Measurements from ENCODE around the gene KRT84.
"Not testable (repeated sequence)": the region's sequence is repeated elsewhere in the genome, so short reads cannot be mapped to it uniquely, and the experiment has no call there.

Gene KRT84

GRCh38 chr12:52360106-52360662, 25.3 kb downstream of the KRT84 start:
- DNase-seq (ENCODE audit: low read depth), result no peak

- no peak for DNase-seq (ENCODE audit: low read depth)
Observed at GRCh38 chr12:52359621-52360061, 25.8 kb downstream of the KRT84 start.

DNA sequence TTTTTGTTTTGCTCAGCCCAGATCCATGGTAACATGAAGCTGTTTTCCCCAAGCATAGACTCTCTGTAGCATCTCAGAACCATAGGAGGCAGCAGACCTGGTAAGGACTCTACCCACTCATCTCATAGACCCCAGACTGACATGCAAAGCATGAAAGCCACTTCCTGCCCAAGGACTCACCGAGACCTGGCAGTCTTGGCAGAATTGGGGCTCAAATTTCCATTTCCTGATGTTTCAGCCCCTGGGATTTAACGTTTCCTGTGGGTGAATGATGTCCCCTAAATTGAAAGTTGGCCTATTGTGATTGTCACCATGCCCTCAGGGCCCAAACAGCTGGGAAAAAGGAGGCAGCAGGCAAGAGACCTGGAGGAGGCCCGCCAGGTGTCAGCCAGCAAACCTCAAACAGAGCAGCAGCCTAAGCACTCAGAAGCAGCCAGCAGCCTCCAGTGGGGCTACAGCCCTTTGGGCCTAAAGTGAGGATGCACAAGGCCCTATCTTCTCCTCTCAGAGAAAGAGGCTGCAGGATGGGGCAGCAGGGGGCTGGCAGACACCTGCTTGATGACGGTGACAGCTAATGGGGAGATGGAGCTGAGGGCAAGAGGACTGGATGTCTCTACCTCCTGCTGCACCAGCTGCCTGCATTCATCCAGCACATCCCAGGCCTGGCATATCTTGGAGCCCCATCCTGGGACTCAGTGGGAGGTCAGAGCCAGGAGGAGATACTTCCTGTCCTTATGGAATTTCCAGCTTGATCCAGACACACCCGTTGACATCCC, 26.7 kb downstream of the KRT84 start:
- no peak for DNase-seq (ENCODE audit: low read depth)

DNA sequence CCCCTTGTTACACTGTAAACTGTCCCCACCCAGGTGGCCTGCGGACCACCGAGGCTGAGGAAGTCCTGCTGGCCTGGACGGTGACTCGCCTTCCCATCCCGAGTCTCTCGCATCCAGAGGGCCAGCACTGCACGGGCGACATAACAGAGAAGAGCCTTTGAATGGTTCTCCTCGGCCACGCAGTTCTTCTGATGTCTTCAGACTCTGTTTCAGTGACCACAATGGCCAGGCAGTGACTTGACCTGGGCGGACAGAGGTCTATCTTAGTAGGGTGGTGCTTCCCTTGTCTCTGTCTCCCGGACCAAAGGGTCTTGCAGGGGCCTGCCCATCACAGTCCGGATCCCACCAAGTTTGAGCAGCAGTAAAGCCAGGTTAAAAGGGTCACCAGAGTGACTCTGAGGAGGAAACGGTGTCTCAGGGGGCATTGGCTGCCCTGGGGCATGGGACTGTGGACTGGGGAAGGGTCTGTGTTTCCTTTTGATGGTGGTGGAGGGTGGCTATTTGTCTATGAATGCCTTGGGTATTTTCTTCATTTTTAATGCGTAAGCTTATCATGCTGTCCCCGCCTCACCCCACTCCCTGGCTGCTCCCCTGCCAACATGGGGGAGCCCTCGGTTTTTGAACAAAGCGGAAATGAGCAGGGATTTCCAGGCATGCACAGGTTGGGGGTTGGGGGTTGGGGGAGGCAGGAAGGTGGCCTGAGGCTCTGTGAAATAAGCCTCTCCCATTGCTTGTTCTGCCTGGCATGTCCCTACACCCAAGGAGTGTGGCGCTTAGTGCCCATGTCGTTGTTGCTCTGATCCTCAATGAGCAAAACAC, 28.5 kb downstream of the KRT84 start:
- no peak for DNase-seq (ENCODE audit: low read depth)

GRCh38 chr12:52356031-52356761, 29.3 kb downstream of the KRT84 start:
- no peak for DNase-seq (ENCODE audit: low read depth)

DNA sequence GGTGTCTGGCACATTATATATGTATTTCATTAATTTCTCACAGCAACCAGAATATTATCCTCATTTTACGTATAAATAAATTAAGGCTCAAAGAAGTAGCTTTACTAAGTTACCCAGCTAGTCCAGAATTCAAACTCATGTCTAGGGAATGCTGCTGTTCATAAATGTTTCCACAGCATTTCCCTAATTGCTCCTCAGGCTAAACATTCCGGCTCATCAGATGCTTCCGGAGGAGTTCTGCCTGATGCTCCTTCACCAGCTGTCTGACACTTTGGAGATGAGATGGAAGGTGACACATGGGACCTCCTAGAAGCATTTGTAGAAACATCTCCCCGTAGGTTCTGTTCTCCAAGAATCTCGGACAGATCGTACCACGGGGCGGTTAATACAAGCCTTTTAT, 30.3 kb downstream of the KRT84 start:
- no peak for DNase-seq (ENCODE audit: low read depth)

GRCh38 chr12:52354200-52354599, 31.3 kb downstream of the KRT84 start:
- no peak for DNase-seq (ENCODE audit: low read depth)

DNA sequence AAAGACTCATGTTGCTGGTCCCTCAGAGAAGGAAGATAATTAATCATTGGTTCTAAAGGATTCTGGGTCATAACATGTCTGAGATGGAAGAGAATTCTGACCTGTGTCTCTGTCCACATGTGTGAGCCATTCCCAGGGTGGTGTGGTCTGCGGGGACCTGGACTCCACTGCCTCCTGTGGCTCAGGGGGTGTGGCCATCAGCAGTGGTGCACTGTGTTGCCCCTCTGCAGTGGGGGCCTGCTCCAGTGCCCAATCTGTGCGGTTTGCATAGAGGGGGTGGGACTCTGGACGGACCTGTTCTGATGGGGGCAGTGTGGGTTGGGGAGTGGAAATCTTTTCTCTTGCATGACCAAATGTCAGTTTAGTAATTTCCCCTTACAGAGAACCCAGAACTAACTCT, 31.7 kb downstream of the KRT84 start:
- no peak for DNase-seq (ENCODE audit: low read depth)

DNA sequence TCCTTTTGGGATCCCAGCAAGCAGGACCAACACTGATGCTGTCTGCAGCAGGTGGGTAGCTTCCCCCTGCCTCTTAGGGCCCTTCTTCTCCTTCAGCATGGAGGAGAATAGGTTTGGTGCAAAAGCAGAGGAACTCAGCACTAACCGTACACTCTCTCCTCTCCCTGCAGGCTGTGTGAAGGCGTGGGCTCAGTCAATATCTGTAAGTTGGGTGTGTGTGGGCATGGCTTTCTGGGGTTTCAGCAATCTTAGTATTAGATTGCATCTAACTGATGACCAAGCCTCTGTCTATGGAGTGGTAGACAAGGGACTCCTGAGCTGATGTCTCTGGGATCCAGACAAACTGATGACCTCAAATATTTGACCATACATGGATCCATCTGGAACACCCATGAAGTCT, 32.5 kb downstream of the KRT84 start:
- DNase-seq (ENCODE audit: low read depth), result no peak

- no peak for DNase-seq (ENCODE audit: low read depth)
Observed at GRCh38 chr12:52351196-52352059, 34.0 kb downstream of the KRT84 start.

DNA sequence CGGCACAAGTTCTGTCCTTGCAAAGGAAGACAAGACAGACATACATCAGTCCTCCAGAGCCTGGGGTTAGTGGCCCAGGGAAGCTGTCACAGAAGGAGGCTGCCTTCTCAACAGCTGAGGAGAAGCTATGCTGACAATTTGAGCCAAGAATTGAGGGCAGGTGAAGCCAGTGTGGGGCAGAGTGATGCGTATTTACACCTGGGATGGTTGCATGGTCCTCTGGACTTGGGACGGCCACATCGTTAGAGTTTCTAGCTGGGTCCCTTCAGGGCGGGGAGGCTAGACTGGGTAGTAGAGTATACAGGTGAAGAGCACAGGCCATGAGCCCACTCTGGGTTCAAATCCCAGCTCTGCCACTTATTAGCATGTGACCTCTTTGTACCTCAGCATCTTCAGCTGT, 34.7 kb downstream of the KRT84 start:
- no peak for DNase-seq (ENCODE audit: low read depth)

DNA sequence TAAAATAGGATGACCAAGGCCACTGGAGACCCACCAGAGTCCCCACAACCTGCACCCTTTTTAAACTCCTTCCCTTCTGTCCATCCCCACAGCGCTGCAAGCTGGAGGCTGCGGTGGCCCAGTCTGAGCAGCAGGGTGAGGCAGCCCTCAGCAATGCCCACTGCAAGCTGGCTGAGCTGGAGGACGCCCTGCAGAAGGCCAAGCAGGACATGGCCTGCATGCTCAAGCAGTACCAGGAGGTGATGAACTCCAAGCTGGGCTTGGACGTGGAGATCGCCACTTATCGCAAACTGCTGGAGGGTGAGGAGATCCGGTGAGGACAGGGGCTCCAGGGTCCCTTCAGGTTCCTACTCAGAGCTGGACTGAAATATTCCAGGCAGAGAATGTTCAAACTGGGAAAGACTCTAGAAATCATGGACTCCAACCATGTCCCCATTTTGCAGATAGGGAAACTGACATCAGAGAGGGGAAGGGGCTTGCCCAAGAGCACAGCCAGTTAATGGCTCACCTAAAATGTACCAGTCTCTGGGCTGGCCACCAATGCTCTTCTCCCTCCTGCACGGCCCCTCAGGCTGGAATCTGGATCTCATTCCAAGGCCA, 35.3 kb downstream of the KRT84 start:
- DNase-seq (ENCODE audit: low read depth), result no peak

DNA sequence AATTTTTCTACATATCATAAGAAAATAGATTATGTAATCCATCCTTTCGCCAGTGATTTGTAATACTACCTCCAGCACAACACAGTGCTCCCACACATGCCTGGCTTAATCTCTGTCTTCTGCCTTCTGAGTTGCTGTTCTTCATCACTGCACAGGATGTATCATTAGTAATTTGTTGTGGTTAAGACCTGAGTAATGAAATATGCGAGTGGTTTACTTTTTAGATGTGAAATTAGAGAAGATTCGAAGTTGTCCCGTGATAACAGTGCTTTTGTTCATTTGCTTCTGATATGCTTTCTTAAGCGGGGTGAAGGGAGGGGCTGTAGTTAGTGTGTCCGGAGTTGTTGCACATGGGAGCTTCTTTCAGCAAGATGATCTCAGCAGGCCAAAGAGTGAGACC, 36.3 kb downstream of the KRT84 start:
- DNase-seq (ENCODE audit: low read depth), result no peak

DNA sequence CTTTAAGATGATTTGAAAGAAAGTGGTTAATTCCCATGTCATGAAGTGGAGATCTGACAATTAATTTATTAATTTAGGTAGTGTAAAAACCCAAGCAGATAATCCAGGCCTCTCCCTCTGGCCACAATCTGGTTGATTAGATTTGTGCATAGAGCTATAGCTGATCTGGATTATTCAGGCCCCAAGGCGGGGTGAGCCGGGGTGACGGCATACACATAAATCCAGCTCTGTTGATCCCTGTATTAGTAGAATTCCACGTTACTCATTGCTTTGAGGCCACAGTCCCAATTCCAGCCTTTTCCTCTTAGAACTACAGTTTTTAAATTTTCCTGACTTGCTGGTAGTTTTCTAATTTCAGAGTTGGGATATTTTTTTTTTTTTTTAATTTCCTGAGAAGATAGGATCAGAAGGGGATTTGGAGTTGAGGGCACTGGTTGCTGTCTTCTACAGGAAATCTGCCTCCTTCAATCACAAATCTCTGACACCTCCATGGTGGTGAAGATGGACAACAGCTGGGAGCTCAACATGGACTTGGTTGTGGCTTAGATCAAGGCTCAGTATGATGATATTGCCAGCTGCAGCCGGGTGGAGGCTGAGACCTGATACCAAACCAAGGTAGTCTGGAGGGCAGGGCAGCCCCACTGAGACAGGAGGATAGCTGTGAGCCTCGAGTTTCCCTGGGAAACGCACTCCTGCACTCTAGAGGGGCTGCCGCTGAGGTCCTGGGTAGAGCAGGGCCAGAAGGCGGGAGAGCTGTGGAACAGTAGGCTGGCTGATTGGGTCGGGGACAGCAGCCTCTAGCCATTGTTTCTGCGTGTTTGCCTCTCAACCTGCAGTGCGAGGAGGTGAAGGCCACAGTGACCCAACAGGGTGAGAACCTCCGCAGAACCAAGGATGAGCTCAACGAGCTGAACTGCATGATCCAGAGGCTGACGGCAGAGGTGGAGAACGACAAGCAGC, 37.6 kb downstream of the KRT84 start:
- DNase-seq (ENCODE audit: low read depth), result no peak

- no peak for DNase-seq (ENCODE audit: low read depth)
Observed at GRCh38 chr12:52347016-52347415, 38.4 kb downstream of the KRT84 start.

DNA sequence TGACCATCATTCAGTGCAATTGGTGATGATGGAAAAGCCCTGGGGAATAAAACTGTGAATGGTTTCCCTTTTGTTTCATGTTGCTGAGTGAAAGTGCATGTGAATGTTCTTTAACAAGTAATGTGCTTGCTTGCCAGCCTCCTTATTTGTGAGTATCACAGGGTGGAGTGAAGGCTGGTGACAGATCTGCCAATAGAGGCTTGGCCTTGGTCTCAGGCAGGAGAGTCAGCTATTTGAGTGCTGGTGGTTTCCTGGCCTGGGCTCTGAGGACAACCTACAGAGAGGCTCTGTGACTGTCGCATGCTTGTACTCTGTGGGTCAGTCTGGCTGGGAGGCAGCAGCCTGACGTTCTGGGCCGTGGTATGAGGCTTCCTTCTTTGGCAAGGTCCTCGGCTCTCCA, 38.9 kb downstream of the KRT84 start:
- DNase-seq (ENCODE audit: low read depth), result no peak

- not testable (repeated sequence) for DNase-seq (ENCODE audit: low read depth)
Observed at GRCh38 chr12:52345041-52345440, 40.4 kb downstream of the KRT84 start.

DNA sequence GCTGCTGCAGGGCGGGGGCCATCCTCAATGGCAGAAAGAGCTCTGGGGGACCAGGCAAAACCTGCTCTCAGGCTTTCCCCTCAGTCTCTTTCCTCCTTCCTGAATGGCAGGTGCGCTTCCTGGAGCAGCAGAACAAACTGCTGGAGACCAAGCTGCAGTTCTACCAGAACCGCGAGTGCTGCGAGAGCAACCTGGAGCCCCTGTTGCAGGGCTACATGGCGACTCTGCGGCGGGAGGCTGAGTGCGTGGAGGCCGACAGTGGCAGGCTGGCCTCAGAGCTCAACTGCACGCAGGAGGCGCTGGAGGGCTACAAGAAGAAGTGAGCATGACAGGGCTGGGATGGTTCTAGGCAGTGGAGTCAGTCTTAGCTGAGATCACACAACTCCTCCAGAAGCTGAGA, 41.3 kb downstream of the KRT84 start:
- no peak for DNase-seq (ENCODE audit: low read depth)

GRCh38 chr12:52343550-52343949, 41.9 kb downstream of the KRT84 start:
- no peak for DNase-seq (ENCODE audit: low read depth)
